GM12891 (cell line): ENCODE results near the gene GOT2.
"Not testable (repeated sequence)": the region's sequence is repeated elsewhere in the genome, so short reads cannot be mapped to it uniquely, and the experiment has no call there.

Experiments
- DNase-seq: peaks from one replicate; pipeline ENCODE4 v3.0.0; 2011; ENCODE audit warnings: low spot score; ENCODE audit not compliant: insufficient read length
- FAIRE-seq: peaks from 2 replicates; lab custom pipeline; 2011; peaks lifted over from hg19 to GRCh38; lab: Jason Lieb, UNC
- PAX5 ChIP-seq: IDR thresholded peaks from 2 replicates; pipeline ENCODE4 v1.6.1; 2011; ENCODE audit warnings: low read length, moderate library complexity, mild to moderate bottlenecking; ENCODE audit not compliant: insufficient read depth, severe bottlenecking
- POLR2A ChIP-seq: IDR thresholded peaks from 2 replicates; pipeline ENCODE4 v1.6.1; 2011; ENCODE audit warnings: low read depth, low read length, control low read depth
- POLR2AphosphoS5 ChIP-seq: IDR thresholded peaks from 2 replicates; pipeline ENCODE4 v1.6.1; 2011; ENCODE audit warnings: low read depth, low read length, control low read depth
- POU2F2 ChIP-seq: IDR thresholded peaks from 2 replicates; pipeline ENCODE4 v1.6.1; 2011; ENCODE audit warnings: low read depth, mild to moderate bottlenecking, control low read depth, low read length, moderate library complexity
- SPI1 ChIP-seq: IDR thresholded peaks from 2 replicates; pipeline ENCODE4 v1.6.1; 2011; ENCODE audit warnings: low read depth, low read length, control low read depth
- TAF1 ChIP-seq: IDR thresholded peaks from 2 replicates; pipeline ENCODE4 v1.6.1; 2011; ENCODE audit warnings: low read depth, low read length, control low read depth

GOT2 gene

GRCh38 chr16:58741166-58741565, 7.0 kb upstream of the GOT2 start:
- FAIRE-seq (no peak), DNase-seq (no peak)
- TF ChIP-seq POU2F2 (no peak), TAF1 (no peak), SPI1 (no peak), POLR2AphosphoS5 (no peak), POLR2A (no peak), PAX5 (no peak)

GRCh38 chr16:58738672-58739296, 4.7 kb upstream of the GOT2 start:
- TF ChIP-seq POLR2A (no peak), PAX5 (no peak), POU2F2 (no peak), POLR2AphosphoS5 (no peak), TAF1 (no peak), SPI1 (no peak)
- DNase-seq (no peak), FAIRE-seq (no peak)

- not testable (repeated sequence) for FAIRE-seq, DNase-seq
Measured at GRCh38 chr16:58736341-58736740, 2.2 kb upstream of the GOT2 start.

GRCh38 chr16:58734459-58734787, 307 bp upstream of the GOT2 start:
- DNase-seq (no peak), FAIRE-seq (no peak)
- TF ChIP-seq POU2F2 (no peak), TAF1 (no peak; the same call in 1 of the 2 replicates), POLR2AphosphoS5 (no peak), SPI1 (no peak), POLR2A (no peak), PAX5 (no peak)

- DNase-seq (no peak), FAIRE-seq (no peak)
- TF ChIP-seq SPI1 = no peak
- no peak for TF ChIP-seq POLR2A
- no peak for TF ChIP-seq PAX5
- TF ChIP-seq POU2F2 = no peak
- no peak for TF ChIP-seq POLR2AphosphoS5
- TF ChIP-seq TAF1 = no peak
Measured at GRCh38 chr16:58733248-58733670, 857 bp downstream of the GOT2 start.

- FAIRE-seq (peak; percentile 65), DNase-seq (no peak)
- TF ChIP-seq TAF1 (no peak), POLR2A (no peak), POU2F2 (no peak), POLR2AphosphoS5 (no peak), SPI1 (no peak; the same call in 1 of the 2 replicates), PAX5 (no peak)
Measured at GRCh38 chr16:58732545-58733247, 1.4 kb downstream of the GOT2 start.

GRCh38 chr16:58730724-58731370, 3.3 kb downstream of the GOT2 start:
- FAIRE-seq (no peak), DNase-seq (no peak)
- TF ChIP-seq TAF1 = no peak
- TF ChIP-seq SPI1 = no peak
- TF ChIP-seq POLR2AphosphoS5 = no peak
- no peak for TF ChIP-seq POLR2A
- TF ChIP-seq POU2F2 = no peak
- TF ChIP-seq PAX5 = no peak

GRCh38 chr16:58727796-58728568, 6.1 kb downstream of the GOT2 start:
- FAIRE-seq (no peak), DNase-seq (no peak)
- TF ChIP-seq PAX5 = no peak
- no peak for TF ChIP-seq TAF1
- TF ChIP-seq POLR2AphosphoS5 = no peak
- TF ChIP-seq SPI1 = no peak
- no peak for TF ChIP-seq POU2F2
- TF ChIP-seq POLR2A = no peak

- no peak for TF ChIP-seq POLR2AphosphoS5
- DNase-seq = no peak
- FAIRE-seq = no peak
Measured at GRCh38 chr16:58727028-58727781, 6.9 kb downstream of the GOT2 start.

GRCh38 chr16:58723109-58723508, 11.0 kb downstream of the GOT2 start:
- no peak for DNase-seq
- no peak for TF ChIP-seq TAF1
- no peak for FAIRE-seq
